ENCODE measurements around the gene SHROOM2.

DNA sequence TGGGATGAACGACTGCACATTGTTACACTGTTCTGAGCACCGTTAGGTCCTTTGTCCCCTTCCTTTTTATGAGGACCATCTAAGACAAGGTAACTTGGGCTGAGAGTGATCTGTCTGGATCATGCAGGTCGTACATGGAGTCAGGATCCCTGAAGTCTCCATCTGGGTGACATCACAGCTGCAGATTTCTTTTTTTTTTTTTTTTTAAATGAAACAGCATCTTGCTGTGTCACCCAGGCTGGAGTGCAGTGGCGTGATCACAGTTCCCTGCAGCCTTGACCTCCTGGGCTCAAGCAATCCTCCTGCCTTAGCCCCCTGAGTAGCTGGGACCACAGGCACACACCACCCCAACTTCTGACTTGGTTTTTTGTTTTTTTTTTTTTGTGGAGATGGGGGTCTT, 16.5 kb downstream of the SHROOM2 start:
- TF ChIP-seq, protein P1, sequence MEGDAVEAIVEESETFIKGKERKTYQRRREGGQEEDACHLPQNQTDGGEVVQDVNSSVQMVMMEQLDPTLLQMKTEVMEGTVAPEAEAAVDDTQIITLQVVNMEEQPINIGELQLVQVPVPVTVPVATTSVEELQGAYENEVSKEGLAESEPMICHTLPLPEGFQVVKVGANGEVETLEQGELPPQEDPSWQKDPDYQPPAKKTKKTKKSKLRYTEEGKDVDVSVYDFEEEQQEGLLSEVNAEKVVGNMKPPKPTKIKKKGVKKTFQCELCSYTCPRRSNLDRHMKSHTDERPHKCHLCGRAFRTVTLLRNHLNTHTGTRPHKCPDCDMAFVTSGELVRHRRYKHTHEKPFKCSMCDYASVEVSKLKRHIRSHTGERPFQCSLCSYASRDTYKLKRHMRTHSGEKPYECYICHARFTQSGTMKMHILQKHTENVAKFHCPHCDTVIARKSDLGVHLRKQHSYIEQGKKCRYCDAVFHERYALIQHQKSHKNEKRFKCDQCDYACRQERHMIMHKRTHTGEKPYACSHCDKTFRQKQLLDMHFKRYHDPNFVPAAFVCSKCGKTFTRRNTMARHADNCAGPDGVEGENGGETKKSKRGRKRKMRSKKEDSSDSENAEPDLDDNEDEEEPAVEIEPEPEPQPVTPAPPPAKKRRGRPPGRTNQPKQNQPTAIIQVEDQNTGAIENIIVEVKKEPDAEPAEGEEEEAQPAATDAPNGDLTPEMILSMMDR (conservative IDR thresholded peaks at IDR 0.05 in 1 of 2, IDR thresholded peaks at IDR 0.05 in 1 of 2; ENCODE audit: low read depth in 1 of 2, low read length in 2 of 2) = no peak
- TF ChIP-seq EZH2 (IDR thresholded peaks at IDR 0.05; ENCODE audit: low read length, missing control alignments) = no peak
